Skeletal muscle satellite cell (primary cell): ENCODE results near the gene ARMC10.
"Not testable (repeated sequence)": the region's sequence is repeated elsewhere in the genome, so short reads cannot be mapped to it uniquely, and the experiment has no call there.

Experiments used
- H3K27me3 ChIP-seq: 2 replicates; pipeline ENCODE4 v1.7.0; 2013; ENCODE audit warnings: low read length; ENCODE audit not compliant: control insufficient read depth, insufficient read depth
- H3K36me3 ChIP-seq: 2 replicates; pipeline ENCODE4 v1.7.0; 2013; ENCODE audit warnings: mild to moderate bottlenecking, control low read depth, low read length; ENCODE audit not compliant: insufficient read depth
- H3K4me1 ChIP-seq: 2 replicates; pipeline ENCODE4 v1.7.0; 2013; ENCODE audit warnings: low read length; ENCODE audit not compliant: control insufficient read depth, insufficient read depth
- H3K4me2 ChIP-seq: 2 replicates; pipeline ENCODE4 v1.7.0; 2013; ENCODE audit warnings: mild to moderate bottlenecking, low read length
- H3K4me3 ChIP-seq: 2 replicates; pipeline ENCODE4 v1.7.0; 2013; ENCODE audit warnings: low read length
- H3K9ac ChIP-seq: 2 replicates; pipeline ENCODE4 v1.7.0; 2013; ENCODE audit warnings: mild to moderate bottlenecking, low read depth, low read length, moderate library complexity
- H3K9me3 ChIP-seq: replicated peaks from 2 replicates; pipeline ENCODE4 v1.7.0; 2013; ENCODE audit warnings: mild to moderate bottlenecking, control low read depth, low read length

The ARMC10 gene

GRCh38 chr7:103058122-103058521 is 16.8 kb upstream of the ARMC10 start:
- H3K27me3 ChIP-seq: no peaks in the 10 kb centered on the region
- H3K36me3 ChIP-seq: no peaks in the 10 kb centered on the region
- H3K4me1 ChIP-seq: no peaks in the 10 kb centered on the region
- H3K4me3 ChIP-seq: no peak overlapping the region
- H3K4me2 ChIP-seq: no peak overlapping the region
- H3K9me3 ChIP-seq: no peaks in the 10 kb centered on the region
- no peak overlapping the region for H3K9ac ChIP-seq

- H3K36me3 ChIP-seq: no peaks in the 10 kb centered on the region
- H3K9ac ChIP-seq: no peak overlapping the region
- H3K27me3 ChIP-seq: no peaks in the 10 kb centered on the region
- no peak overlapping the region for H3K4me3 ChIP-seq
- H3K9me3 ChIP-seq: no peaks in the 10 kb centered on the region
- no peaks in the 10 kb centered on the region for H3K4me1 ChIP-seq
- H3K4me2 ChIP-seq: no peak overlapping the region
Observed at GRCh38 chr7:103059471-103059870, 15.5 kb upstream of the ARMC10 start.

GRCh38 chr7:103063895-103064294 is 11.0 kb upstream of the ARMC10 start:
- Histone ChIP-seq H3K27me3 (no peaks in the 10 kb centered on the region), H3K4me3 (no peak overlapping the region), H3K9me3 (no peaks in the 10 kb centered on the region), H3K4me1 (no peaks in the 10 kb centered on the region), H3K36me3 (no peaks in the 10 kb centered on the region), H3K9ac (no peak overlapping the region), H3K4me2 (no peak overlapping the region)

- Histone ChIP-seq H3K9me3 (no peaks in the 10 kb centered on the region), H3K4me1 (no peaks in the 10 kb centered on the region), H3K36me3 (no peaks in the 10 kb centered on the region), H3K4me3 (no peak overlapping the region), H3K27me3 (no peaks in the 10 kb centered on the region), H3K9ac (no peak overlapping the region), H3K4me2 (no peak overlapping the region)
Observed at GRCh38 chr7:103065667-103066066, 9.3 kb upstream of the ARMC10 start.

- H3K4me1 ChIP-seq: peaks cover 3% of the 10 kb centered on the region
- no peaks in the 10 kb centered on the region for H3K27me3 ChIP-seq
- no peaks in the 10 kb centered on the region for H3K9me3 ChIP-seq
- H3K4me2 ChIP-seq: no peak overlapping the region
- H3K9ac ChIP-seq: no peak overlapping the region
- H3K36me3 ChIP-seq: no peaks in the 10 kb centered on the region
- H3K4me3 ChIP-seq: no peak overlapping the region
Observed at GRCh38 chr7:103068414-103069403, 6.2 kb upstream of the ARMC10 start.

GRCh38 chr7:103071000-103071399 is 3.9 kb upstream of the ARMC10 start:
- no peak overlapping the region for H3K9ac ChIP-seq

GRCh38 chr7:103073989-103074518 is 886 bp upstream of the ARMC10 start:
- peak overlapping the region; percentile 94 for H3K4me3 ChIP-seq
- H3K9me3 ChIP-seq: no peaks in the 10 kb centered on the region
- peak overlapping the region; percentile 96 for H3K4me2 ChIP-seq
- peak overlapping the region; percentile 86 for H3K9ac ChIP-seq
- no peaks in the 10 kb centered on the region for H3K27me3 ChIP-seq
- H3K36me3 ChIP-seq: no peaks in the 10 kb centered on the region
- peaks cover 13% of the 10 kb centered on the region for H3K4me1 ChIP-seq

More at GRCh38 chr7:103071000-103071399, 3.9 kb upstream of the ARMC10 start:
- H3K4me3 ChIP-seq: no peak overlapping the region
- H3K4me1 ChIP-seq: peaks cover 10% of the 10 kb centered on the region
- H3K4me2 ChIP-seq: no peak overlapping the region
- H3K36me3 ChIP-seq: no peaks in the 10 kb centered on the region
- no peaks in the 10 kb centered on the region for H3K9me3 ChIP-seq
- H3K27me3 ChIP-seq: no peaks in the 10 kb centered on the region

GRCh38 chr7:103075337-103075918 is 488 bp downstream of the ARMC10 start:
- Histone ChIP-seq H3K36me3 (no peaks in the 10 kb centered on the region), H3K9me3 (no peaks in the 10 kb centered on the region), H3K27me3 (no peaks in the 10 kb centered on the region), H3K4me3 (peak overlapping the region; percentile 94), H3K9ac (peak overlapping the region; percentile 86), H3K4me1 (peaks cover 13% of the 10 kb centered on the region), H3K4me2 (peak overlapping the region; percentile 96)

GRCh38 chr7:103076764-103077163 is 1.8 kb downstream of the ARMC10 start:
- Histone ChIP-seq H3K36me3 (no peaks in the 10 kb centered on the region), H3K9ac (no peak overlapping the region), H3K9me3 (no peaks in the 10 kb centered on the region), H3K4me2 (no peak overlapping the region), H3K27me3 (no peaks in the 10 kb centered on the region), H3K4me3 (no peak overlapping the region), H3K4me1 (peaks cover 13% of the 10 kb centered on the region)

GRCh38 chr7:103077318-103077717 is 2.4 kb downstream of the ARMC10 start:
- no peaks in the 10 kb centered on the region for H3K36me3 ChIP-seq
- no peaks in the 10 kb centered on the region for H3K27me3 ChIP-seq
- no peak overlapping the region for H3K4me3 ChIP-seq

GRCh38 chr7:103078226-103078625 is 3.3 kb downstream of the ARMC10 start:
- H3K4me2 ChIP-seq, H3K9me3 ChIP-seq, H3K27me3 ChIP-seq, H3K36me3 ChIP-seq, H3K9ac ChIP-seq, H3K4me3 ChIP-seq: not testable (repeated sequence)
- peaks cover 13% of the 10 kb centered on the region for H3K4me1 ChIP-seq

More at GRCh38 chr7:103077318-103077717, 2.4 kb downstream of the ARMC10 start:
- Histone ChIP-seq H3K9me3 (no peaks in the 10 kb centered on the region), H3K9ac (no peak overlapping the region), H3K4me2 (no peak overlapping the region), H3K4me1 (peaks cover 13% of the 10 kb centered on the region)
